Mesendoderm (in vitro differentiated cells): ENCODE results near the gene MT1E.

Experiments
- DNase-seq: peaks from one replicate; pipeline ENCODE4 v3.0.0; 2013
- H2AK5ac ChIP-seq: 2 replicates; pipeline ENCODE4 v1.6.1; 2013; ENCODE audit warnings: low read length, inconsistent platforms
- H2BK120ac ChIP-seq: 2 replicates; pipeline ENCODE4 v1.6.1; 2013; ENCODE audit warnings: low read depth, mild to moderate bottlenecking, low read length, moderate library complexity, mixed read lengths
- H2BK15ac ChIP-seq: replicated peaks from 2 replicates; pipeline ENCODE4 v1.6.1; 2013; ENCODE audit warnings: low read depth, mild to moderate bottlenecking, moderate library complexity
- H2BK5ac ChIP-seq: 2 replicates; pipeline ENCODE4 v1.6.1; 2013; ENCODE audit warnings: low read length, inconsistent platforms
- H3K18ac ChIP-seq: 2 replicates; pipeline ENCODE4 v1.6.1; 2013; ENCODE audit warnings: mild to moderate bottlenecking, low read length, mixed read lengths
- H3K23ac ChIP-seq: one replicate; pipeline ENCODE4 v1.6.1; 2013; ENCODE audit warnings: low read length
- H3K27ac ChIP-seq: 2 replicates; pipeline ENCODE4 v1.5.1; 2013; ENCODE audit warnings: low read depth, mild to moderate bottlenecking, inconsistent platforms, low read length, moderate library complexity
- H3K27me3 ChIP-seq: 2 replicates; pipeline ENCODE4 v1.6.1; 2013; ENCODE audit warnings: low read length, control low read depth, mild to moderate bottlenecking, inconsistent platforms; ENCODE audit not compliant: insufficient read depth, poor library complexity
- H3K36me3 ChIP-seq: 2 replicates; pipeline ENCODE4 v1.6.1; 2013; ENCODE audit warnings: low read length, inconsistent platforms; ENCODE audit not compliant: control insufficient read depth, insufficient read depth
- H3K4ac ChIP-seq: one replicate; pipeline ENCODE4 v1.6.1; 2013; ENCODE audit warnings: low read depth, mild to moderate bottlenecking, low read length, moderate library complexity
- H3K4me1 ChIP-seq: 2 replicates; pipeline ENCODE4 v1.6.1; 2013; ENCODE audit warnings: low read depth, low read length, inconsistent platforms; ENCODE audit not compliant: control insufficient read depth
- H3K4me2 ChIP-seq: 2 replicates; pipeline ENCODE4 v1.6.1; 2013; ENCODE audit warnings: low read length
- H3K4me3 ChIP-seq: 2 replicates; pipeline ENCODE4 v1.5.1; 2013; ENCODE audit warnings: mild to moderate bottlenecking, low read length
- H3K56ac ChIP-seq: one replicate; pipeline ENCODE4 v1.6.1; 2013; ENCODE audit warnings: low read length
- H3K79me1 ChIP-seq: 2 replicates; pipeline ENCODE4 v1.6.1; 2013; ENCODE audit warnings: low read length, inconsistent platforms
- H3K79me2 ChIP-seq: 2 replicates; pipeline ENCODE4 v1.6.1; 2013; ENCODE audit warnings: mild to moderate bottlenecking, low read length; ENCODE audit not compliant: control insufficient read depth, insufficient read depth
- H3K9ac ChIP-seq: 2 replicates; pipeline ENCODE4 v1.6.1; 2013; ENCODE audit warnings: low read length, inconsistent platforms
- H4K5ac ChIP-seq: one replicate; pipeline ENCODE4 v1.6.1; 2013; ENCODE audit warnings: low read length
- H4K8ac ChIP-seq: one replicate; pipeline ENCODE4 v1.6.1; 2013; ENCODE audit warnings: low read depth, mild to moderate bottlenecking, control low read depth, low read length, moderate library complexity
- WGBS: extraction: QIAGEN DNeasy Blood & Tissue Kit; methylation state at CpG from one replicate; pipeline ENCODE4 v1.1.7; 2013; ENCODE audit warnings: low lambda C conversion rate, missing lambda C conversion rate; ENCODE audit not compliant: insufficient coverage; ENCODE audit errors: extremely low coverage; 5-methylcytosine and 5-hydroxymethylcytosine counted together

MT1E gene

DNA sequence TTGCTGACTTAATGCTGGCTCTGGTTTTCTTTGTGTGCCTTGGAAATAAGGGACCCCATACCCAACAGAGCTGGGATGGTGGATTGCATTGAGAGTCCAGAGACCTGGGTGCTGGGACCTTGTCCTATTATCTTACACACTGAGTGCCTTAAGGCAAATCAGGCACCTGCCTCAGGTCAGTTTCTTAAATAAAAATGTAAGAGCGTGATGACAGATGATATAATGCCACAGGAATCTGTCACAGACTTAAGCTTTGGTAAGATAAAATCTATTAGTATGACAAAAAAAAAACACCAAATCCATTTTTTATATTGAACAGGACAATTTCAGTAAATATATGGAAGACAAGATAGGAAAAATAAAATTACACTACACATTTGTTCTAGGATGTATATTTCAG lies 14.5 kb downstream of the MT1E start:
- H2BK15ac ChIP-seq = no peak overlapping the region
- no peak overlapping the region for H3K18ac ChIP-seq
- no peaks in the 10 kb centered on the region for H3K79me2 ChIP-seq
- H3K9ac ChIP-seq = no peak overlapping the region
- H3K27me3 ChIP-seq = peaks cover 90% of the 10 kb centered on the region
- no peak overlapping the region for H2BK5ac ChIP-seq
- H2BK120ac ChIP-seq = no peak overlapping the region
- no peaks in the 10 kb centered on the region for H3K36me3 ChIP-seq
- no peaks in the 10 kb centered on the region for H3K79me1 ChIP-seq
- no peaks in the 10 kb centered on the region for H3K4me1 ChIP-seq
- no peak for DNase-seq
- no CpG with 5 or more reads among the region's 1 CpG for WGBS
- H3K4ac ChIP-seq = no peak overlapping the region
- H3K4me3 ChIP-seq = no peak overlapping the region
- no peak overlapping the region for H2AK5ac ChIP-seq
- no peak overlapping the region for H3K4me2 ChIP-seq
- no peak overlapping the region for H4K5ac ChIP-seq
- H3K27ac ChIP-seq = no peak overlapping the region
- no peak overlapping the region for H3K23ac ChIP-seq
- H4K8ac ChIP-seq = no peak overlapping the region
- no peak overlapping the region for H3K56ac ChIP-seq

DNA sequence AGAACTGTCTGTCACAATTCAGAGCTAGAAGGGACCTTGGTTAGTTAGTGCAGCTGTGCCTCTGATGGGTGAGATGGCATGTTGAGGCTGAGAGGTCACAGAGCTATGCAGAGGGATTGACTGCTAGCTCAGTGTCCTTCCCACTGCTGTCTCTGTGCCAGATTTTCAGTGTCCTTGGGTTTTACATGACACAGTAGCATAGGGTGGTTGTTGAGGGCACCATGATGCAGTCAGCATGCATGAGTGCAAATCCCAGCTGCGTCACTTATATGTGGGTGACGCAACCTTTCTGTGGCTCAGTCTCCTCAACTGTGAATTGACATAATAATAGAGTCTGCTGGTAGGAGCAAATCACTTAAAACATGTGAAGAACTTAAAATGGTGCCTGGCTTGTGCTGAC lies 15.6 kb downstream of the MT1E start:
- H2BK120ac ChIP-seq = no peak overlapping the region
- no peaks in the 10 kb centered on the region for H3K4me1 ChIP-seq
- no peaks in the 10 kb centered on the region for H3K79me2 ChIP-seq
- no peak overlapping the region for H3K9ac ChIP-seq
- no peaks in the 10 kb centered on the region for H3K36me3 ChIP-seq
- no peak overlapping the region for H3K4me3 ChIP-seq
- peaks cover 91% of the 10 kb centered on the region for H3K27me3 ChIP-seq
- no peak overlapping the region for H3K4ac ChIP-seq
- no CpG with 5 or more reads among the region's 2 CpGs for WGBS
- H3K4me2 ChIP-seq = no peak overlapping the region
- no peak overlapping the region for H3K18ac ChIP-seq
- H2BK5ac ChIP-seq = no peak overlapping the region
- no peak overlapping the region for H3K27ac ChIP-seq
- no peaks in the 10 kb centered on the region for H3K79me1 ChIP-seq
- H2BK15ac ChIP-seq = no peak overlapping the region
- H2AK5ac ChIP-seq = no peak overlapping the region
- H3K56ac ChIP-seq = no peak overlapping the region
- no peak overlapping the region for H3K23ac ChIP-seq
- H4K8ac ChIP-seq = no peak overlapping the region
- DNase-seq = no peak
- H4K5ac ChIP-seq = no peak overlapping the region

DNA sequence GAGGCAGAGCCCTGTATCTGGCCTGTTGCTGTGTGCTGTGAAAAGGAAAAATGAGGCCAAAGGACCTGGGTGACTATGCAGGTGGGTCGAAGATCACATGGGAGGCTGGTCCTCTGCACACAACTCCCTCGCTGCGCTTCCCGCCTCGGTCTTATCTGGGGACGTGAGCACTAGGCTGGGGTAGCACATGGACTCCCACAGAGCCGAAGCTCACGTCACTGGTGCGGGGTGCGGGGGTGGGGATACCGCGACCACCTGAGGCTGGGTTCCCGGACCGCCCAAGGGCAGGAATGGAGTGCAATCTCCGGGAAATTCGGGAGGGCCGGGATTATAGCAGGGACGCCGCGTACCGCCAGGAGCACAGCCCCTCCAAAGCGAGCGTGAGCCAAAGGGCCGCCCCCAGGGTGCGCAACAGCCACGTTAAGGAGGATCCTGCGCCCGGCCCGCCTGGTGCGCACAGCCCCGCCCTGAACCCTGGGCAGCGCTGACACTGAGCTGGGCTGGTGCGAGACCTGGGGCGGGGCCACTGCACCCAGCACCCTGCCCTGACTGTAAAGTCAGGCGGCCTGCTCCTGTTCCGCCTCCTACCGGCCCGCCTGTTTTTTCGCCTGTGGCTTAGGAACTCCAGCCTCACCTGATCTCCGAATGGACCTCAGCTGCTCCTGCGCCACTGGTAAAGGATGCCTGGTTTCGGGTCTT lies 17.6 kb downstream of the MT1E start:
- Histone ChIP-seq H4K8ac (no peak overlapping the region), H4K5ac (no peak overlapping the region), H3K56ac (no peak overlapping the region), H3K27ac (no peak overlapping the region), H3K4me2 (peak overlapping the region; percentile 22), H3K23ac (no peak overlapping the region), H2BK15ac (no peak overlapping the region), H3K36me3 (no peaks in the 10 kb centered on the region), H2BK120ac (no peak overlapping the region), H3K18ac (no peak overlapping the region), H3K4ac (no peak overlapping the region), H3K79me1 (no peaks in the 10 kb centered on the region), H3K27me3 (peaks cover 91% of the 10 kb centered on the region), H2BK5ac (no peak overlapping the region), H2AK5ac (no peak overlapping the region), H3K9ac (no peak overlapping the region), H3K4me3 (no peak overlapping the region), H3K79me2 (no peaks in the 10 kb centered on the region), H3K4me1 (no peaks in the 10 kb centered on the region)
- peak; percentile 52 for DNase-seq
- WGBS = no CpG with 5 or more reads among the region's 42 CpGs

DNA sequence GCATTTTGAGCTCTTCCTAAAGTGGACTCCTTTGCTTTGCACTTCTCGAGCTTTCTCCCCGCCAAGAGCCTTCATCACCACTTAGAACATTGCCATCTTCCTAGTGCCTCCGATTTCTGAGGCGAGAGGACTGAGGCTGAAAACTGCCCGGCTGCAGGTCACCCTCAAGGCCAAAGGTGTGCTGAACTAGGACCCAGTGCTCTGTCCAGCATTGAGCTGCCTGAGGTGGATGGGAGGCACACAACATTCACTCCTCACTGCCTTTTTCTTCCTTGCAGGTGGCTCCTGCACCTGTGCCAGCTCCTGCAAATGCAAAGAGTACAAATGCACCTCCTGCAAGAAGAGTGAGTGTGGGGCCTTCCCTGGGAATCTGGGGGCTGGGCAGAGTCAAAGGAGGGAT lies 18.3 kb downstream of the MT1E start:
- no peak overlapping the region for H3K4me3 ChIP-seq
- no peak overlapping the region for H3K56ac ChIP-seq
- no peak overlapping the region for H4K5ac ChIP-seq
- no peak overlapping the region for H4K8ac ChIP-seq
- H3K23ac ChIP-seq = no peak overlapping the region
- no peak overlapping the region for H3K18ac ChIP-seq
- DNase-seq = no peak
- H3K4me2 ChIP-seq = no peak overlapping the region
- no peak overlapping the region for H3K27ac ChIP-seq
- no peak overlapping the region for H3K9ac ChIP-seq
- WGBS = no CpG with 5 or more reads among the region's 5 CpGs
- H3K36me3 ChIP-seq = no peaks in the 10 kb centered on the region
- H3K27me3 ChIP-seq = peaks cover 93% of the 10 kb centered on the region
- H3K79me1 ChIP-seq = no peaks in the 10 kb centered on the region
- H3K4ac ChIP-seq = no peak overlapping the region
- H3K79me2 ChIP-seq = no peaks in the 10 kb centered on the region
- no peaks in the 10 kb centered on the region for H3K4me1 ChIP-seq
- H2BK5ac ChIP-seq = no peak overlapping the region
- H2BK120ac ChIP-seq = no peak overlapping the region
- no peak overlapping the region for H2AK5ac ChIP-seq
- H2BK15ac ChIP-seq = no peak overlapping the region

DNA sequence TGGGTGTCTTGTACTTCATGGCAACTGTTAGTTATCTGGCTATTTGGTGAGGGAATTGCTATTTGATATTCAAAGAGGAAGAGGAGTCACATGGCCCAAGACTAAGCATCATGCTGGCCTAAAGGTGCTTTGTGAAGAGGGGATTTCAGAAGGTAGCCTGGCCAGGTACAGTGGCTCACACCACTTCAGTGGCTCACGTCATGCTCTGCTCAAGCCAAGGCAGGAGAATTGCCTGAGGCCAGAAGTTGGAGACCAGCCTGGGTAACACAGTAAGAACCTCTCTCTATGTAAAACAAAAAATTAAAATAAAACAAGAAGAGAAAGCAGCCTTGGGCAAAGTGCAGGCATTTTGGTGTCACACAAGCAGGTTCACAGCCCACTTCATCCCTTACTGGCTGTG lies 19.7 kb downstream of the MT1E start:
- Histone ChIP-seq H3K79me2 (no peaks in the 10 kb centered on the region), H3K4ac (no peak overlapping the region), H3K56ac (no peak overlapping the region), H2BK5ac (no peak overlapping the region), H4K8ac (no peak overlapping the region), H2BK15ac (no peak overlapping the region), H3K18ac (no peak overlapping the region), H3K27me3 (peaks cover 85% of the 10 kb centered on the region), H3K79me1 (no peaks in the 10 kb centered on the region), H2AK5ac (no peak overlapping the region), H3K9ac (no peak overlapping the region), H4K5ac (no peak overlapping the region), H3K23ac (no peak overlapping the region), H3K36me3 (no peaks in the 10 kb centered on the region), H3K27ac (no peak overlapping the region), H3K4me3 (no peak overlapping the region), H2BK120ac (no peak overlapping the region), H3K4me2 (no peak overlapping the region), H3K4me1 (no peaks in the 10 kb centered on the region)
- DNase-seq = no peak
- no CpG with 5 or more reads among the region's 1 CpG for WGBS

DNA sequence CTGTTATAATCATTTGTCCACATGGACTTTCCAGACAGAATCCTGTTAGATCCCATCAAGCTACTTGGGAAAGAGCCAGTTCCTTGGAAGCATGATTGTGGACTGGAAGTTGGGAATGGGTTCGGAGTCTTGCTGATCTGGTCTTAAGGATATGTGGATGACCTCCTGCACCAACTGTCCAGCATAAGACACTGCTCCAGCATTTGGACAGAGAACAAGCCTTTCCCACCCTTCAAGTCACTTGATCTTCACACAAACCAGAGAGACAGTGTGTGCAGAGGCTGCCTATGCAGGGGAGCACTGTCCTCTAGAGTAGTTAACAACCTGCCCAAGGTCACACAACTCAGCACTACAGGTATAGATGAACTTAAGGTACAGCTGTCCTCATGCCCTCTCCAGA lies 20.3 kb downstream of the MT1E start:
- no peak overlapping the region for H2BK120ac ChIP-seq
- no peak overlapping the region for H3K4me2 ChIP-seq
- H4K5ac ChIP-seq = no peak overlapping the region
- H3K27ac ChIP-seq = no peak overlapping the region
- no peaks in the 10 kb centered on the region for H3K36me3 ChIP-seq
- H3K4me1 ChIP-seq = no peaks in the 10 kb centered on the region
- H2AK5ac ChIP-seq = no peak overlapping the region
- no peak overlapping the region for H3K4ac ChIP-seq
- no peak for DNase-seq
- H3K79me1 ChIP-seq = no peaks in the 10 kb centered on the region
- H3K4me3 ChIP-seq = no peak overlapping the region
- H4K8ac ChIP-seq = no peak overlapping the region
- H3K9ac ChIP-seq = no peak overlapping the region
- no peak overlapping the region for H3K18ac ChIP-seq
- no CpG with 5 or more reads among the region's 1 CpG for WGBS
- H3K56ac ChIP-seq = no peak overlapping the region
- H2BK15ac ChIP-seq = no peak overlapping the region
- H3K23ac ChIP-seq = no peak overlapping the region
- peaks cover 80% of the 10 kb centered on the region for H3K27me3 ChIP-seq
- no peaks in the 10 kb centered on the region for H3K79me2 ChIP-seq
- H2BK5ac ChIP-seq = no peak overlapping the region
